GM12878 (cell line): ENCODE data around the gene SLFN13. TPM values are rescaled to one million over a fixed set of nuclear protein-coding genes. Genes with fewer than 3 reads are reported as not detected.

Source experiments
- ATAC-seq: fragments of 200-7000 bp; cut with Tn5 transposase; 3 replicates; pipeline ENCODE4 v1.9.1; 2020; ENCODE audit warnings: mild to moderate bottlenecking, moderate library complexity
- BruUV-seq: library from RNA; stranded (reverse); fragments of 400-500 nt; replicated peaks from 2 replicates; lab custom pipeline; 2021; lab: Mats Ljungman, UMichigan
- CTCF ChIA-PET: fragments of 300-600 bp; sonication (Branson Sonifier 250); formaldehyde crosslinking; extraction: SDS; loops from one replicate; lab custom pipeline; 2021; ENCODE audit warnings: inconsistent platforms; lab: Yijun Ruan, JAX
- POLR2A ChIA-PET: fragments of 350-600 bp; formaldehyde crosslinking; extraction: SDS; loops from one replicate; lab custom pipeline; 2021; ENCODE audit warnings: inconsistent platforms; lab: Charles Lee
- RAD21 ChIA-PET: fragments of 300-600 bp; sonication (Branson Sonifier 250); formaldehyde crosslinking; loops from one replicate; lab custom pipeline; 2023; ENCODE audit warnings: antibody characterized with exemption; ENCODE audit not compliant: unreplicated experiment; lab: Charles Lee
- SMC1A ChIA-PET: fragments of 300-600 bp; sonication (Branson Sonifier 250); formaldehyde crosslinking; loops from one replicate; lab custom pipeline; 2023; ENCODE audit not compliant: unreplicated experiment, uncharacterized antibody; lab: Charles Lee
- DNase-seq: peaks from one replicate; pipeline ENCODE4 v3.0.0-alpha.2; 2011; ENCODE audit warnings: low read depth, low spot score
- FAIRE-seq: peaks from 3 replicates; lab custom pipeline; 2011; peaks lifted over from hg19 to GRCh38; lab: Jason Lieb, UNC
- H2AFZ ChIP-seq: 2 replicates; pipeline ENCODE4 v1.6.0; 2011; ENCODE audit warnings: low read depth, low read length, control low read depth; ENCODE audit not compliant: control insufficient read depth
- H3K27ac ChIP-seq: 2 replicates; pipeline ENCODE4 v1.5.1; 2011; ENCODE audit warnings: control low read depth; ENCODE audit not compliant: control insufficient read depth, insufficient read depth
- H3K27me3 ChIP-seq, 2 experiments: replicated peaks in 1 of 2; 2 replicates each; pipeline versions ENCODE4 v1.6.0 to v1.6.1; 2011; ENCODE audit warnings: low read length in 1 of 2; ENCODE audit not compliant: control insufficient read depth in 2 of 2, insufficient read depth in 2 of 2
- H3K36me3 ChIP-seq, 2 experiments: 2 replicates each; pipeline ENCODE4 v1.5.1; 2011; ENCODE audit warnings: low read length in 1 of 2; ENCODE audit not compliant: control insufficient read depth in 2 of 2, insufficient read depth in 2 of 2
- H3K4me1 ChIP-seq: 2 replicates; pipeline ENCODE4 v1.6.1; 2011; ENCODE audit warnings: mild to moderate bottlenecking, low read length, moderate library complexity, mixed read lengths; ENCODE audit not compliant: control insufficient read depth, insufficient read depth
- H3K4me2 ChIP-seq: 2 replicates; pipeline ENCODE4 v1.6.0; 2011; ENCODE audit warnings: control low read depth; ENCODE audit not compliant: control insufficient read depth, insufficient read depth
- H3K4me3 ChIP-seq: fragments of 200-600 bp; sonication (generic); 2 replicates; pipeline ENCODE4 v1.5.1; 2016
- H3K79me2 ChIP-seq: 2 replicates; pipeline ENCODE4 v1.6.0; 2011; ENCODE audit warnings: low read length; ENCODE audit not compliant: control insufficient read depth, insufficient read depth
- H3K9ac ChIP-seq: 2 replicates; pipeline ENCODE4 v1.8.0; 2011; ENCODE audit warnings: low read length, control low read depth, mixed read lengths; ENCODE audit not compliant: control insufficient read depth, insufficient read depth
- H3K9me3 ChIP-seq: replicated peaks from 3 replicates; pipeline ENCODE4 v1.5.1; 2011; ENCODE audit warnings: mild to moderate bottlenecking, low read length; ENCODE audit not compliant: control insufficient read depth, insufficient read depth
- H4K20me1 ChIP-seq: 2 replicates; pipeline ENCODE4 v1.6.0; 2011; ENCODE audit not compliant: control insufficient read depth, insufficient read depth
- HCFC1 ChIP-seq: fragments of 150-350 bp; IDR thresholded peaks from 2 replicates; pipeline ENCODE4 v1.6.1; 2014; ENCODE audit warnings: low read length
- NFYB ChIP-seq: IDR thresholded peaks from 2 replicates; pipeline ENCODE4 v1.6.1; 2011; ENCODE audit warnings: low read depth, mild to moderate bottlenecking, low read length, improper control_type of control experiment, moderate library complexity; ENCODE audit not compliant: insufficient read depth
- PAX8 ChIP-seq: fragments of 450-650 bp; IDR thresholded peaks from 2 replicates; pipeline ENCODE4 v1.6.1; 2017; ENCODE audit warnings: mild to moderate bottlenecking, moderate library complexity
- RAD21 ChIP-seq: IDR thresholded peaks from 2 replicates; pipeline ENCODE4 v1.6.1; 2011; ENCODE audit warnings: mild to moderate bottlenecking, low read depth, low read length, moderate library complexity; ENCODE audit not compliant: insufficient read depth
- ZNF207 ChIP-seq: fragments of 450-650 bp; IDR thresholded peaks from 2 replicates; pipeline ENCODE4 v1.6.1; 2014; ENCODE audit warnings: antibody characterized with exemption, mild to moderate bottlenecking, borderline replicate concordance
- WGBS: methylation state at CpG from one replicate; pipeline ENCODE4 v1.1.6; 2016; ENCODE audit warnings: low lambda C conversion rate; ENCODE audit not compliant: insufficient replicate concordance, insufficient coverage; ENCODE audit errors: missing lambda C conversion rate; 5-methylcytosine and 5-hydroxymethylcytosine counted together
- in situ Hi-C: fragments of 300-500 bp; cut with MboI; formaldehyde crosslinking; loops from 9 replicates; pipeline ENCODE4 v1.14.3; 2018; ENCODE audit warnings: mixed read lengths
- intact Hi-C: fragments of 100-400 bp; cut with micrococcal nuclease; formaldehyde crosslinking; loops from one replicate; pipeline ENCODE4 v1.14.2; 2022; ENCODE audit not compliant: unreplicated experiment
- polyA plus RNA-seq, 11 experiments: library from polyadenylated mRNA; depleted of rRNA in 4 of 11; unstranded in 6 of 11; stranded (reverse) in 5 of 11; fragments of >200 nt; fragmentation: Nextera tagmentation in 4 of 11; fragmentation: Illumina TruSeq in 1 of 11; extraction: Ambion mirVana in 4 of 11; extraction: Trizol in 1 of 11; gene quantifications; 1 replicate in 1 of 11; 2 replicates in 10 of 11; pipeline versions ENCODE4 v1.2.1 to v1.2.3, GENCODE V29; 2011 to 2016; ENCODE audit warnings: inconsistent platforms in 2 of 11, missing spikeins in 2 of 11, low read depth in 1 of 11
- total RNA-seq, 4 experiments: library from RNA; depleted of rRNA in 3 of 4; stranded (reverse); fragments of >200 nt in 3 of 4; fragmentation: Illumina TruSeq in 1 of 4; extraction: Trizol in 1 of 4; gene quantifications; 2 replicates each; pipeline versions ENCODE4 v1.2.1 to v1.2.3, GENCODE V29; 2013 to 2021
- TF ChIP-seq, protein P1 (sequence below): fragments of 450-650 bp; IDR thresholded peaks from 2 replicates; pipeline ENCODE4 v1.6.1; 2017; ENCODE audit warnings: low read depth, mild to moderate bottlenecking, moderate library complexity
- TF ChIP-seq, protein P2 (sequence below): fragments of 450-650 bp; IDR thresholded peaks from 2 replicates; pipeline ENCODE4 v1.6.1; 2017; ENCODE audit warnings: mild to moderate bottlenecking, moderate library complexity

The SLFN13 gene
- total and polyA plus RNA-seq, 10 of the 15 experiments (the other 5 are each of a cell fraction or from before 2014, with no cell fraction given): 12.4 to 82.4 (median 61.9) TPM

DNA sequence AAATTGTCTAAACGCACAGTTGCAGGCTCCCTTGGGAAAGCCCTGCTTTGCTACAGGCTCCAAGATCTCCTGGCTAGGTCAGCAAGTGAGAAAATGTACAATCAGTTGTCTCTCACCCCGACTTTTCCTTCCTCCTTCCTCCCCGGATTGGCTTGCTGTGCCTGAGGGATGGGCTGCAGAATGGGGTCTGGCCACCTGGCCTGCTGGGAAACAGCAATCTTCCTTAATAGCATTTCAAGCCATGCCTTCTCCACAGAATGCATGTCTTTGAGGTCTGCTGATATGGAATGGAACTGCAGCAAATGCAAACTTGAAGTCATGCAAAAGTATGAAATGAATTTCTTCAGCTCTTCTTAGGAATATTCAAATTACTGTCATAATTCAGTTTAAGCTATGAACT, 42.9 kb upstream of the SLFN13 start:
- Histone ChIP-seq H3K79me2 (peaks cover 3% of the 10 kb centered on the region), H3K4me3 (no peak overlapping the region), H2AFZ (no peak overlapping the region), H3K4me2 (no peak overlapping the region), H3K27me3 (no peaks in the 10 kb centered on the region), H3K4me1 (peaks cover 19% of the 10 kb centered on the region), H3K9ac (no peak overlapping the region), H3K36me3 (no peaks in the 10 kb centered on the region; a peak in 1 of 4 replicates), H3K9me3 (peaks cover 3% of the 10 kb centered on the region; the same call in 1 of the 3 replicates), H3K27ac (no peak overlapping the region), H4K20me1 (no peaks in the 10 kb centered on the region)
- no peak for DNase-seq
- RAD21 ChIA-PET: no interaction called here
- SMC1A ChIA-PET: interaction anchor here (0.7 to 1.6 kb wide), 3 partner anchors 7 to 42 kb away, joined by 4 to 5 read pairs (median 5); no protein-coding TSS in a partner anchor
- CTCF ChIA-PET: no interaction called here
- no TSS peak for BruUV-seq
- intact Hi-C loops: no loop called here
- TF ChIP-seq RAD21 (no peak), ZNF207 (no peak), PAX8 (no peak), NFYB (no peak), HCFC1 (no peak)
- TF ChIP-seq, protein P1, sequence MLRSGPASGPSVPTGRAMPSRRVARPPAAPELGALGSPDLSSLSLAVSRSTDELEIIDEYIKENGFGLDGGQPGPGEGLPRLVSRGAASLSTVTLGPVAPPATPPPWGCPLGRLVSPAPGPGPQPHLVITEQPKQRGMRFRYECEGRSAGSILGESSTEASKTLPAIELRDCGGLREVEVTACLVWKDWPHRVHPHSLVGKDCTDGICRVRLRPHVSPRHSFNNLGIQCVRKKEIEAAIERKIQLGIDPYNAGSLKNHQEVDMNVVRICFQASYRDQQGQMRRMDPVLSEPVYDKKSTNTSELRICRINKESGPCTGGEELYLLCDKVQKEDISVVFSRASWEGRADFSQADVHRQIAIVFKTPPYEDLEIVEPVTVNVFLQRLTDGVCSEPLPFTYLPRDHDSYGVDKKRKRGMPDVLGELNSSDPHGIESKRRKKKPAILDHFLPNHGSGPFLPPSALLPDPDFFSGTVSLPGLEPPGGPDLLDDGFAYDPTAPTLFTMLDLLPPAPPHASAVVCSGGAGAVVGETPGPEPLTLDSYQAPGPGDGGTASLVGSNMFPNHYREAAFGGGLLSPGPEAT: no peak
- TF ChIP-seq, protein P2, sequence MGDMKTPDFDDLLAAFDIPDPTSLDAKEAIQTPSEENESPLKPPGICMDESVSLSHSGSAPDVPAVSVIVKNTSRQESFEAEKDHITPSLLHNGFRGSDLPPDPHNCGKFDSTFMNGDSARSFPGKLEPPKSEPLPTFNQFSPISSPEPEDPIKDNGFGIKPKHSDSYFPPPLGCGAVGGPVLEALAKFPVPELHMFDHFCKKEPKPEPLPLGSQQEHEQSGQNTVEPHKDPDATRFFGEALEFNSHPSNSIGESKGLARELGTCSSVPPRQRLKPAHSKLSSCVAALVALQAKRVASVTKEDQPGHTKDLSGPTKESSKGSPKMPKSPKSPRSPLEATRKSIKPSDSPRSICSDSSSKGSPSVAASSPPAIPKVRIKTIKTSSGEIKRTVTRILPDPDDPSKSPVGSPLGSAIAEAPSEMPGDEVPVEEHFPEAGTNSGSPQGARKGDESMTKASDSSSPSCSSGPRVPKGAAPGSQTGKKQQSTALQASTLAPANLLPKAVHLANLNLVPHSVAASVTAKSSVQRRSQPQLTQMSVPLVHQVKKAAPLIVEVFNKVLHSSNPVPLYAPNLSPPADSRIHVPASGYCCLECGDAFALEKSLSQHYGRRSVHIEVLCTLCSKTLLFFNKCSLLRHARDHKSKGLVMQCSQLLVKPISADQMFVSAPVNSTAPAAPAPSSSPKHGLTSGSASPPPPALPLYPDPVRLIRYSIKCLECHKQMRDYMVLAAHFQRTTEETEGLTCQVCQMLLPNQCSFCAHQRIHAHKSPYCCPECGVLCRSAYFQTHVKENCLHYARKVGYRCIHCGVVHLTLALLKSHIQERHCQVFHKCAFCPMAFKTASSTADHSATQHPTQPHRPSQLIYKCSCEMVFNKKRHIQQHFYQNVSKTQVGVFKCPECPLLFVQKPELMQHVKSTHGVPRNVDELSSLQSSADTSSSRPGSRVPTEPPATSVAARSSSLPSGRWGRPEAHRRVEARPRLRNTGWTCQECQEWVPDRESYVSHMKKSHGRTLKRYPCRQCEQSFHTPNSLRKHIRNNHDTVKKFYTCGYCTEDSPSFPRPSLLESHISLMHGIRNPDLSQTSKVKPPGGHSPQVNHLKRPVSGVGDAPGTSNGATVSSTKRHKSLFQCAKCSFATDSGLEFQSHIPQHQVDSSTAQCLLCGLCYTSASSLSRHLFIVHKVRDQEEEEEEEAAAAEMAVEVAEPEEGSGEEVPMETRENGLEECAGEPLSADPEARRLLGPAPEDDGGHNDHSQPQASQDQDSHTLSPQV: no peak
- ATAC-seq: no peak
- POLR2A ChIA-PET: no interaction called here
- no peak for FAIRE-seq
- in situ Hi-C loops: no loop called here
- 69% methylated on average over 3 of the region's 3 CpGs for WGBS
